GM12873 (cell line): ENCODE measurements around the gene CADM4.

ENCODE experiments used
- TF ChIP-seq, protein P1 (sequence below): IDR thresholded peaks from 2 replicates; pipeline ENCODE4 v1.5.1; 2012; ENCODE audit warnings: low read depth, mild to moderate bottlenecking, moderate library complexity, low read length, control low read depth; ENCODE audit not compliant: insufficient read depth; ENCODE audit errors: missing control alignments

CADM4 gene

DNA sequence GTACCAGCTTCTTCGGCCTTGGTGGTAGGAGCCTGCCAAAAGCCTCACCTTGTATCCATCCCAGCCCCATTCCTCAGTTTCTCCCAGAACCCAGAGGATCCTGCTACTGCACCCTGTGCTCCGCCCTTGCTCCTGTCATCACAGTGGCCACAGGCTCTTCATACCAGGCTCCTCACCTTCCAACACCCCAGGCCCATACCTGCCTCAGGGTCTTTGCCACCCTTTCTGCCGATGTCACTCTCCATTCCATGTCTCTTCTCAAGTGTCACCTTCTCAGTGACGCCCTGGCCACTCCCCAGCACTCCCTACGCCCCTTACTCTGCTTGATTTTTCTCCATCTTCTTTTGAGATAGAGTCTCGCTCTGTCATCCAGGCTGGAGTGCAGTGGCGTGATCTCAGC is 29.8 kb downstream of the CADM4 start:
- TF ChIP-seq, protein P1, sequence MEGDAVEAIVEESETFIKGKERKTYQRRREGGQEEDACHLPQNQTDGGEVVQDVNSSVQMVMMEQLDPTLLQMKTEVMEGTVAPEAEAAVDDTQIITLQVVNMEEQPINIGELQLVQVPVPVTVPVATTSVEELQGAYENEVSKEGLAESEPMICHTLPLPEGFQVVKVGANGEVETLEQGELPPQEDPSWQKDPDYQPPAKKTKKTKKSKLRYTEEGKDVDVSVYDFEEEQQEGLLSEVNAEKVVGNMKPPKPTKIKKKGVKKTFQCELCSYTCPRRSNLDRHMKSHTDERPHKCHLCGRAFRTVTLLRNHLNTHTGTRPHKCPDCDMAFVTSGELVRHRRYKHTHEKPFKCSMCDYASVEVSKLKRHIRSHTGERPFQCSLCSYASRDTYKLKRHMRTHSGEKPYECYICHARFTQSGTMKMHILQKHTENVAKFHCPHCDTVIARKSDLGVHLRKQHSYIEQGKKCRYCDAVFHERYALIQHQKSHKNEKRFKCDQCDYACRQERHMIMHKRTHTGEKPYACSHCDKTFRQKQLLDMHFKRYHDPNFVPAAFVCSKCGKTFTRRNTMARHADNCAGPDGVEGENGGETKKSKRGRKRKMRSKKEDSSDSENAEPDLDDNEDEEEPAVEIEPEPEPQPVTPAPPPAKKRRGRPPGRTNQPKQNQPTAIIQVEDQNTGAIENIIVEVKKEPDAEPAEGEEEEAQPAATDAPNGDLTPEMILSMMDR: no peak

DNA sequence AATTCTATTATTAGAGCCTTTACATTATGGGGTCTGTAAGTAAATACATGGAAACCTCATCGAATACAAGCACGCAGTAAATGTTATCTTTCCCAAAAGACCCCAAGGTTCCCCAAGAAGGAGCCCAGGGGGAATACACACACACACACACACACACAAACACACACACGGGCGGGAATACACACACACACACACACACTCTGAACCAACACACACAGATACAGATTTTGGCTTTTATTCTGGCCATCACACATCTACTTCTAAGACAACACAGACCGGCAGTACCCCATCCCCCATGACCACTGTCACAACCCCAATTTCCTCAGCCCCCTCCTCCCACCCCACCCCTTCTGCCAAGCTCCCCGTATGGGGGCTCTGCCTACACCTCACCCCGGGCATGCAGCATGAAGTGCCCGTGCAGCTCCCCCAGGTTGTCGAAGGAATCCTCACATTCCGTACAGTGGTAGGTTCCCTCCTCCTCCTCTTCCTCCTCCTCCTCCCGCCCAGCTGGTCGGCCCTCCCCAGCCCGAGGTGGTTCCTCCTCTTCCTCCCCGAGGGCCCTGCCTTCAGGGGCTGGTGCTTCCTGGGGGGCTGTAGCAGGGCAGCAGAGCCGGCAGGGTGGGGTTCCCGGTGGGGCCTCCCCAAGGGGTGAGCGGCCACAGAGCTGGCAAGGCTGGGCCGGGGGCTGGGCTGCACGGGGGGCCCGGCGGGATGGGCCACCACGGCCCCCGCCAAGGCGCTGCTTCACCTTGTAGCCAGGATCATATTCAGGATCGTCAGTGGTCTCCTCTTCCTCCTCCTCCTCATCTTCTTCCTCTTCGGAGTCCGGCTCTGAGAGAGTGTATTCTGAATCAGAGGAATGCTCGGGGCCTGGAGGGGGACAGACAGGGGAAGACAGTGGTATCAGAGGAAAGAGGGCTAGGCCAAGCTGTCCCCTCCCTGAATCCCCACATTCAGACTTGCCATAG is 32.1 kb downstream of the CADM4 start:
- TF ChIP-seq, protein P1: no peak

DNA sequence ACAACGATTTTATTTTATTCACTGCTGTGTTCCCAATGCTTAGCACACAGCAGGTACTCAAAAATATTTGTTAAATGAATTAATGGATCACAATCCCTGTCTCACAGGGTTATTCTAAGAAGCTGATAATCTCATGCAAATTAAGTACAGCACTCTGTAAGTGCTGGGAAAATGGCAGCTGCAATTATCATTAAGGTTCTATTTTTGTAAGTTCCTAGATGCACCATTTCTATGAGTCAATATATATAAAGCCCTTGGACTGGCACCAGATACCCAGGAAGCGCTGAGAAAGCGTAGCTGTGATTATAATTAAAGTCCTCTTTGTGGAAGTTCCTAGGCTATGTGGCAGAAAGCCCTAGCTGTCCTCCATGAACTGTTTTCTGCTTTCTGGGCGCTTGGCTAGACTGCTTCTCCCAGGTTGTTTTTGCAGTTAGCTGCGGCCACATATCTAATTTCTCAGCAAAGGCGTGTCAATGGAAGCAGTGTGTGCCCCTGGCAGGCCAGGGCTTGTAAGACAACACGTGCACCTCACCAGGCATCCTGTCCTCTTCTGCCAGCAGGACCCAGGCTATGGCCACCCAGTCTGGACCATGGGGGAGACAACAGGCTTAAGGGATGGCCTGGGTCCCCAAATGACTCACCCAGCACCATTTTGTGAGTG is 33.0 kb downstream of the CADM4 start:
- TF ChIP-seq, protein P1: no peak

DNA sequence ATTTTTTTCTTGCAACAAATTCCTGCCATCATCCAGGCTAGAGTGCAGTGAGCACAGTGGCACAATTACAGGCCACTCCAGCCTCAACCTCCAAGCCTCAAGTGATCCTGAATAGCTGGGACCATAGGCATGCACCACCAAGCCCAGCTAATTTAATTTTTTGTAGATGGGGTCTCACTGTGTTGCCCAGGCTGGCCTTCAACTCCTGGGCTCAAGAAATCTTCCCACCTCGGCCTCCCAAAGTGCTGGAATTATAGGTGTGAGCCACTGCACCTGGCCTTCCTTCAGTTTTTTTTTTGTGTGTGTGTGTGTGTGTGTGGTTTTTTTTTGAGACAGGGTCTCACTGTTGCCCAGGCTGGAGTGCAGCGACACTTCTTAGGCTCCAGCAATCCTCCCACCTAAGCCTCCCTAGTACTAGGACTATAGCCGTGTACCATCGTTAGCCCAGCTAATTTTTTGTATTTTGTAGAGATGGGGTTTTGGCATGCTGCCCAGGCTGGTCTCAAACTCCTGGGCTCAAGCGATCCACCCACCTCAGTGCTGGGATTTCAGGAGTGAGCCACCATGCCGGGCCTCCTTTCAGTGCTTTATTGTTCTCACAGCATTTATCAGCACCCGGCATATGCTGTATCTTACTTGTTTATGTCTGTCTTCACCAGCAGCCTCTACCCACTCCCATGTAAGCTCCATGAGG is 33.6 kb downstream of the CADM4 start:
- TF ChIP-seq, protein P1: no peak

DNA sequence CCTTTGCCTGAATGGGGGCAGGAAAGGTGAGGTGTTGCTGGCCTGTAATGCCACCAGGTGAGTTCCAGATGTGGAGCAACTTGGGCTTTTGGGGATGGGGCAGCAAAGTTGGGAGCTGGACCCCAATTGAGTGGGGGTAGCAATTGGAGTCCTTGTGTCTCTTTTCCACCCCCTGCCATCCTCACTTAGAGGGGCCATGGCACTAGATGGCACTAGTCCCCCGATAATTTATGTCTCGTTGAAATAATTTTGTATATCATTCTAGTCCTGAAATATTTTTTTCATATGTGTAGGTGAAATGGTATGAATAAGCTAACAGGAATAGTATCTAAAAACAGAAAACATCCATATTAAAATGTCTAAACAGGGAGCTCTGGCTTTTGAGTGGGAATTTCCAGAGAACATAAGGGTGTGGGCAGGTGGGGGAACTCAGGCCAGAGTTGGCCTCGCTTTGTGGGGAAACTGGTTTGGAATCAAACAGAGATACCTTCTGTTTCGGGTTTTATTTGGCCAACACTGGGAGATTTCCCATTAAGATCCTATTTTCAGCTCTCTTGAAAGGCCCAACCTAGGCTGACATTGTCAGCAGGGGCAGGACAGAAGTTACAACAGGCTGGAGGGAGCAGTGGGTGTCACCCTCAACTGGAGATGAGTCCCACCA is 39.9 kb downstream of the CADM4 start:
- TF ChIP-seq, protein P1: no peak

DNA sequence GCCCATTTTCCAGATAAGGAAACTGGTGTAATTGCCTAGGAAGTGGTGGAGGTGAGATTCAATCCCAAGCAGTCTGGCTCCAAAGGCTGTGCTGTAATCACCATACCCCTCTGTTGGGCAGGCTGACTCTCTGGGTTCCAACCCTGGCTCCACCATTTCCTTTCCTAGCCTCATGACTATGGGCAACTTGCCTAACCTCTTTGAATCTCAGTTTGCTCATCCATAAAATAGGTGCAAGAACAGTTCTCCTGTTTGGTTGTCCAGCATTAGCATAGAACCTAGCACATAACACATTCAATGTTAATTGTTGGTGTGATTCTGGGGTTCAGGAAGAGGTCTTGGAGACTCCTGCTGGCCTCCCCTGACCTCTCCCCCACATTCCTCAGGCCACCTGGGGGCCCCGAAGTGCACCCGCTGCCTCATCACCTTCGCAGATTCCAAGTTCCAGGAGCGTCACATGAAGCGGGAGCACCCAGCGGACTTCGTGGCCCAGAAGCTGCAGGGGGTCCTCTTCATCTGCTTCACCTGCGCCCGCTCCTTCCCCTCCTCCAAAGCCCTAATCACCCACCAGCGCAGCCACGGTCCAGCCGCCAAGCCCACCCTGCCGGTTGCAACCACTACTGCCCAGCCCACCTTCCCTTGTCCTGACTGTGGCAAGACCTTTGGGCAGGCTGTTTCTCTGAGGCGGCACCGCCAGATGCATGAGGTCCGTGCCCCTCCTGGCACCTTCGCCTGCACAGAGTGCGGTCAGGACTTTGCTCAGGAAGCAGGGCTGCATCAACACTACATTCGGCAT is 41.0 kb downstream of the CADM4 start:
- TF ChIP-seq, protein P1: no peak
